ENCODE data around the gene SUPT3H.

DNA sequence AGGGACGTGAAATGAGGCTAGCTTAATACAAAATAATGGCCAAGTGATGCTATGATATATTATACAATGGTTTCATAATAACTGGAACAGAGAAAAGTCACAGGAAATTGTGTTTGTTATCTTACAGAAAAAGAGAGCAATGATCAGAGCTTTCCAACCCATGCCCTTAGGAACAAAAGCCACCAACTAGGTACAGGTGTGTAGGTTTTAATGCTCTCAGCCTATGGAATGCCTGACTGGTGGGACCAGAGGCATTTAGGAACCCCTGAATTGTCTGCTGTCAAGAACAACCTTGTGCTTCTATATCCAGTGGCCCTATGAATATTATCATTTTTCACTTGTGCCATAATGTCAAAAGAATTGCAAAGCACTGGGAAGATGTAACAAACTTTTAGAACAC lies 182.6 kb downstream of the SUPT3H start:
- TF ChIP-seq CTCF (IDR thresholded peaks at IDR 0.05) (no peak), POLR2A (IDR thresholded peaks at IDR 0.05) (no peak)
